HepG2 (cell line): ENCODE results near the gene DDIT4. TPM values are rescaled to one million over a fixed set of nuclear protein-coding genes. Genes with fewer than 3 reads are reported as not detected.

Source experiments
- BRD4 ChIP-seq: sonication (generic); formaldehyde crosslinking; IDR thresholded peaks from 2 replicates; pipeline ENCODE4 v1.4.0; 2020; ENCODE audit warnings: missing genetic modification reagents
- CEBPG ChIP-seq: IDR thresholded peaks from 2 replicates; pipeline ENCODE4 v1.6.1; 2016
- DMAP1 ChIP-seq: IDR thresholded peaks from 2 replicates; pipeline ENCODE4 v1.6.1; 2016
- HNF4G ChIP-seq, 2 experiments: sonication (generic) in 1 of 2; formaldehyde crosslinking in 1 of 2; IDR thresholded peaks; 2 replicates each; pipeline versions ENCODE4 v1.4.0 to v1.6.1; 2011 to 2020; ENCODE audit warnings: borderline replicate concordance in 2 of 2, low read depth in 2 of 2, mild to moderate bottlenecking in 2 of 2, low read length in 1 of 2, missing genetic modification reagents in 1 of 2, moderate library complexity in 1 of 2
- MAFG ChIP-seq: sonication (generic); formaldehyde crosslinking; IDR thresholded peaks from 2 replicates; pipeline ENCODE4 v1.5.1; 2020; ENCODE audit warnings: mild to moderate bottlenecking, missing genetic modification reagents
- MXD4 ChIP-seq: IDR thresholded peaks from 2 replicates; pipeline ENCODE4 v1.6.1; 2016; ENCODE audit warnings: mild to moderate bottlenecking, missing biosample characterization, missing genetic modification reagents
- PAWR ChIP-seq: sonication (generic); formaldehyde crosslinking; IDR thresholded peaks from 2 replicates; pipeline ENCODE4 v1.4.0; 2020; ENCODE audit warnings: missing genetic modification reagents, mild to moderate bottlenecking, borderline replicate concordance
- TEAD3 ChIP-seq: optimal IDR thresholded peaks from 2 replicates; pipeline ENCODE3; 2016; ENCODE audit warnings: borderline replicate concordance
- ZNF343 ChIP-seq: sonication (generic); formaldehyde crosslinking; IDR thresholded peaks from 2 replicates; pipeline ENCODE4 v1.4.0; 2020; ENCODE audit warnings: mild to moderate bottlenecking, missing genetic modification reagents
- ZNF501 ChIP-seq: sonication (generic); formaldehyde crosslinking; IDR thresholded peaks from 2 replicates; pipeline ENCODE4 v1.5.1; 2020; ENCODE audit warnings: mild to moderate bottlenecking, moderate library complexity, missing genetic modification reagents
- ZNF747 ChIP-seq: sonication (generic); formaldehyde crosslinking; IDR thresholded peaks from 2 replicates; pipeline ENCODE4 v1.8.1; 2023; ENCODE audit warnings: missing genetic modification reagents, mild to moderate bottlenecking, borderline replicate concordance
- polyA plus RNA-seq, 8 experiments: library from polyadenylated mRNA; depleted of rRNA in 3 of 8; stranded (reverse) in 7 of 8; unstranded in 1 of 8; fragments of >200 nt; fragmentation: Illumina TruSeq in 4 of 8; extraction: Trizol in 4 of 8; gene quantifications; 2 replicates each; pipeline versions ENCODE4 v1.2.1 to v1.2.3, GENCODE V29; 2011 to 2016; ENCODE audit warnings: low read depth in 4 of 8, missing spikeins in 1 of 8, mixed read lengths in 1 of 8; ENCODE audit not compliant: insufficient read depth in 1 of 8
- total RNA-seq, 5 experiments: library from RNA; depleted of rRNA; stranded (reverse); fragments of >200 nt; fragmentation: Illumina TruSeq; extraction: Trizol; gene quantifications; 2 replicates each; pipeline ENCODE4 v1.2.3, GENCODE V29; 2016; ENCODE audit warnings: low read depth in 1 of 5
- TF ChIP-seq, protein P1 (sequence below): sonication (generic); formaldehyde crosslinking; IDR thresholded peaks from 2 replicates; pipeline ENCODE4 v1.5.0; 2020; ENCODE audit warnings: missing genetic modification reagents
- TF ChIP-seq, protein P2 (sequence below): sonication (generic); formaldehyde crosslinking; IDR thresholded peaks from 2 replicates; pipeline ENCODE4 v1.4.0; 2020; ENCODE audit warnings: missing genetic modification reagents
- TF ChIP-seq, protein P3 (sequence below): IDR thresholded peaks from 2 replicates; pipeline ENCODE4 v1.6.1; 2018; ENCODE audit warnings: missing genetic modification reagents, mild to moderate bottlenecking, missing compliant biosample characterization
- TF ChIP-seq, protein P4 (sequence below): sonication (generic); formaldehyde crosslinking; IDR thresholded peaks from 2 replicates; pipeline ENCODE4 v1.5.1; 2020; ENCODE audit warnings: mild to moderate bottlenecking, moderate library complexity, missing genetic modification reagents
- TF ChIP-seq, protein P5 (sequence below): IDR thresholded peaks from 2 replicates; pipeline ENCODE4 v1.6.1; 2016; ENCODE audit warnings: missing genetic modification reagents, missing compliant biosample characterization
- TF ChIP-seq, protein P6 (sequence below): sonication (generic); formaldehyde crosslinking; conservative IDR thresholded peaks from 2 replicates; pipeline ENCODE4 v1.4.0; 2020; ENCODE audit warnings: missing genetic modification reagents
- TF ChIP-seq, protein P7 (sequence below): sonication (generic); formaldehyde crosslinking; IDR thresholded peaks from 2 replicates; pipeline ENCODE4 v1.4.0; 2020; ENCODE audit warnings: missing genetic modification reagents, mild to moderate bottlenecking, borderline replicate concordance

DDIT4 gene
- total and polyA plus RNA-seq, 2 of the 13 experiments (the other 11 are each of a cell fraction or from before 2014, with no cell fraction given), result 35.6 to 40.7 TPM

DNA sequence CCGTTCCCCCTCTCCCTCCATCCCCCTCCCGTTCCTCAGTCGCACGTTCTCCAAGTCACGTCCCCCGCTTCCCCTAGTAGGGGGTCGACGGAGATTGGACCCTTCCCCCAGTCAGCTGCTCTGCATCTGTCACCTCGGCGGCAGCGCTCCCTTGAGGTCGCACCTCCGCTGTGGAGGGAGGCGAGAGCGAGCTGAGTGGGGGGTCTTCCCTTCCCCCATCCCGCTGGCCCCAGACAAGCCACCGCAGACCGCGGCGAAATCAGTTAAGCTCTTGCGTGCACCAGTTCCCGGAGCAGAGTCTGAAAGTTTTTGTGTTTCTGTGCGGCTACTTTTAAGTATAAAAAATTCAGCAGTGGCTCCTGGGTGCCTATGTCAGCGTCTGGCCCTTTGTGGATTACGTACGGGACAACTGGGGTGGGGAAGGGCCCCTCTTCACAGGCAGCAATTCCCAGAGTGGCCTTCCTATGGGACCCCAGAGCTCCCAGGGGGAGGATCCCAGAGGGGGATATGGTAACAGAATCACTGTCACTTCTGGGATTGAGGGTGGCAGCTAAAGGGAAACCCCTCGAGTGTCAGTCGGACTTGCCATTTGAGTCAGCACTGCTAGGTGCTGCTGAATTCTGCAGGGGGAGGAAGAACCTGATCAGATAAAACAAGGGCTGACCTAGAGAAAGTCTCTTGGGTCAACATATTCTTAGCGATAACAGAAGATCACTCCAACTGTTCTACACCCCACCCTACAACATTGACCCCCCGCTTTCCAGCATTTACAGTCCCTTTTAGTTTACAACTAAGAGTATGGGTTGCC lies 12.5 kb upstream of the DDIT4 start (continued):
- TF ChIP-seq, protein P1, sequence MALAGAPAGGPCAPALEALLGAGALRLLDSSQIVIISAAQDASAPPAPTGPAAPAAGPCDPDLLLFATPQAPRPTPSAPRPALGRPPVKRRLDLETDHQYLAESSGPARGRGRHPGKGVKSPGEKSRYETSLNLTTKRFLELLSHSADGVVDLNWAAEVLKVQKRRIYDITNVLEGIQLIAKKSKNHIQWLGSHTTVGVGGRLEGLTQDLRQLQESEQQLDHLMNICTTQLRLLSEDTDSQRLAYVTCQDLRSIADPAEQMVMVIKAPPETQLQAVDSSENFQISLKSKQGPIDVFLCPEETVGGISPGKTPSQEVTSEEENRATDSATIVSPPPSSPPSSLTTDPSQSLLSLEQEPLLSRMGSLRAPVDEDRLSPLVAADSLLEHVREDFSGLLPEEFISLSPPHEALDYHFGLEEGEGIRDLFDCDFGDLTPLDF (CRISPR knock-in tag), result 0 out of 2 replicates have a peak, but pooled peaks have one; percentile 17
- TF ChIP-seq ZNF343 (CRISPR knock-in tag), result no peak
- peak; percentile 19; the same call in 1 of the 2 replicates for TF ChIP-seq CEBPG
- peak; percentile 48 for TF ChIP-seq ZNF501 (CRISPR knock-in tag)
- TF ChIP-seq, protein P2, sequence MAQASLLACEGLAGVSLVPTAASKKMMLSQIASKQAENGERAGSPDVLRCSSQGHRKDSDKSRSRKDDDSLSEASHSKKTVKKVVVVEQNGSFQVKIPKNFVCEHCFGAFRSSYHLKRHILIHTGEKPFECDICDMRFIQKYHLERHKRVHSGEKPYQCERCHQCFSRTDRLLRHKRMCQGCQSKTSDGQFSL (CRISPR knock-in tag), result peak; percentile 91
- no peak for TF ChIP-seq MAFG
- 0 out of 2 replicates have a peak, but pooled peaks have one; percentile 44 for TF ChIP-seq MXD4 (CRISPR knock-in tag)
- no peak for TF ChIP-seq HNF4G (IDR thresholded peaks at IDR 0.05; ENCODE audit: borderline replicate concordance, low read depth, low read length)
- TF ChIP-seq HNF4G (CRISPR knock-in tag; IDR thresholded peaks at IDR 0.05; ENCODE audit: borderline replicate concordance, low read depth), result no peak
- TF ChIP-seq TEAD3, result no peak
- TF ChIP-seq DMAP1 (CRISPR knock-in tag), result peak; percentile 72
- TF ChIP-seq BRD4 (CRISPR knock-in tag), result peak; percentile 62; the same call in 1 of the 2 replicates
- no peak; the same call in 1 of the 2 replicates for TF ChIP-seq ZNF747 (CRISPR knock-in tag)
- TF ChIP-seq, protein P3, sequence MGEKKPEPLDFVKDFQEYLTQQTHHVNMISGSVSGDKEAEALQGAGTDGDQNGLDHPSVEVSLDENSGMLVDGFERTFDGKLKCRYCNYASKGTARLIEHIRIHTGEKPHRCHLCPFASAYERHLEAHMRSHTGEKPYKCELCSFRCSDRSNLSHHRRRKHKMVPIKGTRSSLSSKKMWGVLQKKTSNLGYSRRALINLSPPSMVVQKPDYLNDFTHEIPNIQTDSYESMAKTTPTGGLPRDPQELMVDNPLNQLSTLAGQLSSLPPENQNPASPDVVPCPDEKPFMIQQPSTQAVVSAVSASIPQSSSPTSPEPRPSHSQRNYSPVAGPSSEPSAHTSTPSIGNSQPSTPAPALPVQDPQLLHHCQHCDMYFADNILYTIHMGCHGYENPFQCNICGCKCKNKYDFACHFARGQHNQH, result peak; percentile 64; the same call in 1 of the 2 replicates
- TF ChIP-seq, protein P4, sequence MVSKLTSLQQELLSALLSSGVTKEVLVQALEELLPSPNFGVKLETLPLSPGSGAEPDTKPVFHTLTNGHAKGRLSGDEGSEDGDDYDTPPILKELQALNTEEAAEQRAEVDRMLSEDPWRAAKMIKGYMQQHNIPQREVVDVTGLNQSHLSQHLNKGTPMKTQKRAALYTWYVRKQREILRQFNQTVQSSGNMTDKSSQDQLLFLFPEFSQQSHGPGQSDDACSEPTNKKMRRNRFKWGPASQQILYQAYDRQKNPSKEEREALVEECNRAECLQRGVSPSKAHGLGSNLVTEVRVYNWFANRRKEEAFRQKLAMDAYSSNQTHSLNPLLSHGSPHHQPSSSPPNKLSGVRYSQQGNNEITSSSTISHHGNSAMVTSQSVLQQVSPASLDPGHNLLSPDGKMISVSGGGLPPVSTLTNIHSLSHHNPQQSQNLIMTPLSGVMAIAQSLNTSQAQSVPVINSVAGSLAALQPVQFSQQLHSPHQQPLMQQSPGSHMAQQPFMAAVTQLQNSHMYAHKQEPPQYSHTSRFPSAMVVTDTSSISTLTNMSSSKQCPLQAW (CRISPR knock-in tag), result peak; percentile 86
- TF ChIP-seq, protein P5, sequence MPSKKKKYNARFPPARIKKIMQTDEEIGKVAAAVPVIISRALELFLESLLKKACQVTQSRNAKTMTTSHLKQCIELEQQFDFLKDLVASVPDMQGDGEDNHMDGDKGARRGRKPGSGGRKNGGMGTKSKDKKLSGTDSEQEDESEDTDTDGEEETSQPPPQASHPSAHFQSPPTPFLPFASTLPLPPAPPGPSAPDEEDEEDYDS, result no peak; the same call in 1 of the 2 replicates
- TF ChIP-seq, protein P6, sequence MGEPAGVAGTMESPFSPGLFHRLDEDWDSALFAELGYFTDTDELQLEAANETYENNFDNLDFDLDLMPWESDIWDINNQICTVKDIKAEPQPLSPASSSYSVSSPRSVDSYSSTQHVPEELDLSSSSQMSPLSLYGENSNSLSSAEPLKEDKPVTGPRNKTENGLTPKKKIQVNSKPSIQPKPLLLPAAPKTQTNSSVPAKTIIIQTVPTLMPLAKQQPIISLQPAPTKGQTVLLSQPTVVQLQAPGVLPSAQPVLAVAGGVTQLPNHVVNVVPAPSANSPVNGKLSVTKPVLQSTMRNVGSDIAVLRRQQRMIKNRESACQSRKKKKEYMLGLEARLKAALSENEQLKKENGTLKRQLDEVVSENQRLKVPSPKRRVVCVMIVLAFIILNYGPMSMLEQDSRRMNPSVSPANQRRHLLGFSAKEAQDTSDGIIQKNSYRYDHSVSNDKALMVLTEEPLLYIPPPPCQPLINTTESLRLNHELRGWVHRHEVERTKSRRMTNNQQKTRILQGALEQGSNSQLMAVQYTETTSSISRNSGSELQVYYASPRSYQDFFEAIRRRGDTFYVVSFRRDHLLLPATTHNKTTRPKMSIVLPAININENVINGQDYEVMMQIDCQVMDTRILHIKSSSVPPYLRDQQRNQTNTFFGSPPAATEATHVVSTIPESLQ (CRISPR knock-in tag), result 0 out of 2 replicates have a peak, but pooled peaks have one; percentile 24
- TF ChIP-seq, protein P7, sequence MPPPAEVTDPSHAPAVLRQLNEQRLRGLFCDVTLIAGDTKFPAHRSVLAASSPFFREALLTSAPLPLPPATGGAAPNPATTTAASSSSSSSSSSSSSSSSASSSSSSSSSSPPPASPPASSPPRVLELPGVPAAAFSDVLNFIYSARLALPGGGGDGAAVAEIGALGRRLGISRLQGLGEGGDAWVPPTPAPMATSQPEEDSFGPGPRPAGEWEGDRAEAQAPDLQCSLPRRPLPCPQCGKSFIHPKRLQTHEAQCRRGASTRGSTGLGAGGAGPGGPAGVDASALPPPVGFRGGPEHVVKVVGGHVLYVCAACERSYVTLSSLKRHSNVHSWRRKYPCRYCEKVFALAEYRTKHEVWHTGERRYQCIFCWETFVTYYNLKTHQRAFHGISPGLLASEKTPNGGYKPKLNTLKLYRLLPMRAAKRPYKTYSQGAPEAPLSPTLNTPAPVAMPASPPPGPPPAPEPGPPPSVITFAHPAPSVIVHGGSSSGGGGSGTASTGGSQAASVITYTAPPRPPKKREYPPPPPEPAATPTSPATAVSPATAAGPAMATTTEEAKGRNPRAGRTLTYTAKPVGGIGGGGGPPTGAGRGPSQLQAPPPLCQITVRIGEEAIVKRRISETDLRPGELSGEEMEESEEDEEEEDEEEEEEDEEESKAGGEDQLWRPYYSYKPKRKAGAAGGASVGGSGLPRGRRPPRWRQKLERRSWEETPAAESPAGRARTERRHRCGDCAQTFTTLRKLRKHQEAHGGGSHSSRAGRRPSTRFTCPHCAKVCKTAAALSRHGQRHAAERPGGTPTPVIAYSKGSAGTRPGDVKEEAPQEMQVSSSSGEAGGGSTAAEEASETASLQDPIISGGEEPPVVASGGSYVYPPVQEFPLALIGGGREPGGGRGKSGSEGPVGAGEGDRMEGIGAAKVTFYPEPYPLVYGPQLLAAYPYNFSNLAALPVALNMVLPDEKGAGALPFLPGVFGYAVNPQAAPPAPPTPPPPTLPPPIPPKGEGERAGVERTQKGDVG (CRISPR knock-in tag), result no peak
- TF ChIP-seq PAWR, result no peak
